ENCODE results near the gene RYR3.
"Not testable (repeated sequence)": the region's sequence is repeated elsewhere in the genome, so short reads cannot be mapped to it uniquely, and the experiment has no call there.

RYR3 gene

DNA sequence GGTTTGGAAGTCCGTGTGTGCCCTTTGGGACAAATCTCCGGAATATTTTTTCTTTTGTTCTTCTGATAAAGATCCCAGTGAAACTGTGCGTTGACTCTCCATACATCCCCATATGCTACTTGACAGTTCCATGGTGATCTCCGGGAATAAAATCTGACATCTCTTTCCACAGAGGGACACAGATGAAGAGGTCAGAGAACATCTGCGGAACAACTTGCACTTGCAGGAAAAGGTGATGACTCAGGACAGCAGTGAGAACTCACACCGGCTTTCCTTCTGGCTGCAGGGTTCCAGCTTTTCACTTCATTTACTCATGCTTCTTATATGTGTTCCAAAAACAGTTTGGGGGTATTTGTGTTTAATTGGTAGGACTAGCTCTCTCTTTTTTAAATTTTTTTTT lies 500.0 kb downstream of the RYR3 start (continued):
- TF ChIP-seq, protein P1, sequence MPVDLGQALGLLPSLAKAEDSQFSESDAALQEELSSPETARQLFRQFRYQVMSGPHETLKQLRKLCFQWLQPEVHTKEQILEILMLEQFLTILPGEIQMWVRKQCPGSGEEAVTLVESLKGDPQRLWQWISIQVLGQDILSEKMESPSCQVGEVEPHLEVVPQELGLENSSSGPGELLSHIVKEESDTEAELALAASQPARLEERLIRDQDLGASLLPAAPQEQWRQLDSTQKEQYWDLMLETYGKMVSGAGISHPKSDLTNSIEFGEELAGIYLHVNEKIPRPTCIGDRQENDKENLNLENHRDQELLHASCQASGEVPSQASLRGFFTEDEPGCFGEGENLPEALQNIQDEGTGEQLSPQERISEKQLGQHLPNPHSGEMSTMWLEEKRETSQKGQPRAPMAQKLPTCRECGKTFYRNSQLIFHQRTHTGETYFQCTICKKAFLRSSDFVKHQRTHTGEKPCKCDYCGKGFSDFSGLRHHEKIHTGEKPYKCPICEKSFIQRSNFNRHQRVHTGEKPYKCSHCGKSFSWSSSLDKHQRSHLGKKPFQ (tag by site-specific recombination; IDR thresholded peaks at IDR 0.05): no peak
- TF ChIP-seq ZNF239 (tag by site-specific recombination; IDR thresholded peaks at IDR 0.05): no peak
- no peak for TF ChIP-seq ZNF112 (tag by site-specific recombination; IDR thresholded peaks at IDR 0.05)
- no peak for TF ChIP-seq ZNF157 (tag by site-specific recombination; IDR thresholded peaks at IDR 0.05)
- TF ChIP-seq ZNF394 (tag by site-specific recombination; IDR thresholded peaks at IDR 0.05; ENCODE audit: borderline replicate concordance): no peak
- TF ChIP-seq ZNF596 (tag by site-specific recombination; IDR thresholded peaks at IDR 0.05): no peak
- TF ChIP-seq ZNF423 (tag by site-specific recombination; IDR thresholded peaks at IDR 0.05): no peak

DNA sequence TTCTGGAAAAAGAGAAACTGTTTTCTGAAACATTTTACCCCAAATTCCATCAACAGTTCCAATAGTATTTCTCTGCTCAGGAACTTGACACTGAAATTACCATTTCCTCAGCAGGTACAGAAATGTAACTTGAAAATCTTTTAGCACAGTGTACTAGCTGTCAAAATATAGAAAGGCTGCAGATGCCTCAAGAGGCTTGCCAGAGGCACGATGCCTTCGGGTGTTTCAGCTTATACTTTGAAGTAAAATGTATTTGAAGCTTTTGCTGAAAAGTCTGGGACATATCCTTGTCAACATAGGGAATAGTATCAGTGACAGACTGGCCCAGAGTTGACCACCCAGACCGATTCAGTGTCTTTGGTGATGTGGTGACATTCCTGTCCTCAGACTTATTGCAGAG lies 503.1 kb downstream of the RYR3 start:
- H3K36me3 ChIP-seq (ENCODE audit: control insufficient read depth in 2 of 2, insufficient read depth in 1 of 2, low read length in 2 of 2): no peaks in the 10 kb centered on the region
- TF ChIP-seq ZNF585B (tag by site-specific recombination; IDR thresholded peaks at IDR 0.05): no peak
- no peak for TF ChIP-seq ZBTB21 (tag by site-specific recombination; IDR thresholded peaks at IDR 0.05)
- H3K9me3 ChIP-seq (ENCODE audit: control insufficient read depth, insufficient read depth, low read depth, low read length): no peaks in the 10 kb centered on the region
- H3K27ac ChIP-seq (ENCODE audit: extremely low read depth, low read depth, low read length): no peak overlapping the region
- H3K4me1 ChIP-seq (ENCODE audit: control insufficient read depth, insufficient read depth, low read length): no peaks in the 10 kb centered on the region
- POLR2A ChIA-PET: no interaction called here
- H3K4me3 ChIP-seq (ENCODE audit: low read depth, low read length): no peak overlapping the region
- CTCF ChIA-PET: no interaction called here

DNA sequence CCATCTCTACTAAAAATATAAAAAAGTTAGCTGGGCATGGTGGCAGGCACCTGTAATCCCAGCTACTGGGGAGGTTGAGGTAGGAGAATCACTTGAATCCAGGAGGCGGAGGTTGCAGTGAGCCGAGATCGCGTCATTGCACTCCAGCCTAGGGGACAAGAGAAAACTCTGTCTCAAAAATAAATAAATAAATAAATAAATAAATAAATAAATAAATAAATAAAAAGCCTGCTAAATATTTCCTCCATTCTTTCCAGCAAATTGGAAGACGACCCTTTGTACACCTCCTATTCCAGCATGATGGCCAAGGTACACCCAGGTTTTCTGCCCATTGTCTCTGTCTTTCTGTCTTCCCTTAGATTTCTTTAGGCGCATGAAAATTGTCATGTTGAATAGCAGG lies 508.7 kb downstream of the RYR3 start:
- POLR2A ChIA-PET; CTCF ChIA-PET; H3K36me3 ChIP-seq (ENCODE audit: control insufficient read depth in 2 of 2, insufficient read depth in 1 of 2, low read length in 2 of 2); H3K4me1 ChIP-seq (ENCODE audit: control insufficient read depth, insufficient read depth, low read length); H3K4me3 ChIP-seq (ENCODE audit: low read depth, low read length); H3K9me3 ChIP-seq (ENCODE audit: control insufficient read depth, insufficient read depth, low read depth, low read length); H3K27ac ChIP-seq (ENCODE audit: extremely low read depth, low read depth, low read length): not testable (repeated sequence)
- TF ChIP-seq, protein P2, sequence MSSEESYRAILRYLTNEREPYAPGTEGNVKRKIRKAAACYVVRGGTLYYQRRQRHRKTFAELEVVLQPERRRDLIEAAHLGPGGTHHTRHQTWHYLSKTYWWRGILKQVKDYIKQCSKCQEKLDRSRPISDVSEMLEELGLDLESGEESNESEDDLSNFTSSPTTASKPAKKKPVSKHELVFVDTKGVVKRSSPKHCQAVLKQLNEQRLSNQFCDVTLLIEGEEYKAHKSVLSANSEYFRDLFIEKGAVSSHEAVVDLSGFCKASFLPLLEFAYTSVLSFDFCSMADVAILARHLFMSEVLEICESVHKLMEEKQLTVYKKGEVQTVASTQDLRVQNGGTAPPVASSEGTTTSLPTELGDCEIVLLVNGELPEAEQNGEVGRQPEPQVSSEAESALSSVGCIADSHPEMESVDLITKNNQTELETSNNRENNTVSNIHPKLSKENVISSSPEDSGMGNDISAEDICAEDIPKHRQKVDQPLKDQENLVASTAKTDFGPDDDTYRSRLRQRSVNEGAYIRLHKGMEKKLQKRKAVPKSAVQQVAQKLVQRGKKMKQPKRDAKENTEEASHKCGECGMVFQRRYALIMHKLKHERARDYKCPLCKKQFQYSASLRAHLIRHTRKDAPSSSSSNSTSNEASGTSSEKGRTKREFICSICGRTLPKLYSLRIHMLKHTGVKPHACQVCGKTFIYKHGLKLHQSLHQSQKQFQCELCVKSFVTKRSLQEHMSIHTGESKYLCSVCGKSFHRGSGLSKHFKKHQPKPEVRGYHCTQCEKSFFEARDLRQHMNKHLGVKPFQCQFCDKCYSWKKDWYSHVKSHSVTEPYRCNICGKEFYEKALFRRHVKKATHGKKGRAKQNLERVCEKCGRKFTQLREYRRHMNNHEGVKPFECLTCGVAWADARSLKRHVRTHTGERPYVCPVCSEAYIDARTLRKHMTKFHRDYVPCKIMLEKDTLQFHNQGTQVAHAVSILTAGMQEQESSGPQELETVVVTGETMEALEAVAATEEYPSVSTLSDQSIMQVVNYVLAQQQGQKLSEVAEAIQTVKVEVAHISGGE (tag by site-specific recombination; conservative IDR thresholded peaks at IDR 0.05; ENCODE audit: low read depth): peak; percentile 62; the same call in 1 of the 2 replicates
- TF ChIP-seq ZXDB (tag by site-specific recombination; IDR thresholded peaks at IDR 0.05) (0 out of 2 replicates have a peak, but pooled peaks have one; percentile 27), ZNF560 (tag by site-specific recombination; IDR thresholded peaks at IDR 0.05; ENCODE audit: borderline replicate concordance) (0 out of 2 replicates have a peak, but pooled peaks have one; percentile 23), ZNF654 (tag by site-specific recombination; IDR thresholded peaks at IDR 0.05; ENCODE audit: low read depth) (peak; percentile 9; the same call in 1 of the 2 replicates), ZNF394 (tag by site-specific recombination; IDR thresholded peaks at IDR 0.05; ENCODE audit: borderline replicate concordance) (peak; percentile 86; the same call in 1 of the 2 replicates), ZNF623 (tag by site-specific recombination; IDR thresholded peaks at IDR 0.05) (peak; percentile 57), ZNF426 (tag by site-specific recombination; IDR thresholded peaks at IDR 0.05) (peak; percentile 65), ZNF529 (tag by site-specific recombination; IDR thresholded peaks at IDR 0.05; ENCODE audit: insufficient replicate concordance) (peak; percentile 11), ZBTB8A (tag by site-specific recombination; IDR thresholded peaks at IDR 0.05) (peak; percentile 53; the same call in 1 of the 2 replicates), ZNF555 (tag by site-specific recombination; conservative IDR thresholded peaks at IDR 0.05) (peak; percentile 63)
- TF ChIP-seq, protein P3, sequence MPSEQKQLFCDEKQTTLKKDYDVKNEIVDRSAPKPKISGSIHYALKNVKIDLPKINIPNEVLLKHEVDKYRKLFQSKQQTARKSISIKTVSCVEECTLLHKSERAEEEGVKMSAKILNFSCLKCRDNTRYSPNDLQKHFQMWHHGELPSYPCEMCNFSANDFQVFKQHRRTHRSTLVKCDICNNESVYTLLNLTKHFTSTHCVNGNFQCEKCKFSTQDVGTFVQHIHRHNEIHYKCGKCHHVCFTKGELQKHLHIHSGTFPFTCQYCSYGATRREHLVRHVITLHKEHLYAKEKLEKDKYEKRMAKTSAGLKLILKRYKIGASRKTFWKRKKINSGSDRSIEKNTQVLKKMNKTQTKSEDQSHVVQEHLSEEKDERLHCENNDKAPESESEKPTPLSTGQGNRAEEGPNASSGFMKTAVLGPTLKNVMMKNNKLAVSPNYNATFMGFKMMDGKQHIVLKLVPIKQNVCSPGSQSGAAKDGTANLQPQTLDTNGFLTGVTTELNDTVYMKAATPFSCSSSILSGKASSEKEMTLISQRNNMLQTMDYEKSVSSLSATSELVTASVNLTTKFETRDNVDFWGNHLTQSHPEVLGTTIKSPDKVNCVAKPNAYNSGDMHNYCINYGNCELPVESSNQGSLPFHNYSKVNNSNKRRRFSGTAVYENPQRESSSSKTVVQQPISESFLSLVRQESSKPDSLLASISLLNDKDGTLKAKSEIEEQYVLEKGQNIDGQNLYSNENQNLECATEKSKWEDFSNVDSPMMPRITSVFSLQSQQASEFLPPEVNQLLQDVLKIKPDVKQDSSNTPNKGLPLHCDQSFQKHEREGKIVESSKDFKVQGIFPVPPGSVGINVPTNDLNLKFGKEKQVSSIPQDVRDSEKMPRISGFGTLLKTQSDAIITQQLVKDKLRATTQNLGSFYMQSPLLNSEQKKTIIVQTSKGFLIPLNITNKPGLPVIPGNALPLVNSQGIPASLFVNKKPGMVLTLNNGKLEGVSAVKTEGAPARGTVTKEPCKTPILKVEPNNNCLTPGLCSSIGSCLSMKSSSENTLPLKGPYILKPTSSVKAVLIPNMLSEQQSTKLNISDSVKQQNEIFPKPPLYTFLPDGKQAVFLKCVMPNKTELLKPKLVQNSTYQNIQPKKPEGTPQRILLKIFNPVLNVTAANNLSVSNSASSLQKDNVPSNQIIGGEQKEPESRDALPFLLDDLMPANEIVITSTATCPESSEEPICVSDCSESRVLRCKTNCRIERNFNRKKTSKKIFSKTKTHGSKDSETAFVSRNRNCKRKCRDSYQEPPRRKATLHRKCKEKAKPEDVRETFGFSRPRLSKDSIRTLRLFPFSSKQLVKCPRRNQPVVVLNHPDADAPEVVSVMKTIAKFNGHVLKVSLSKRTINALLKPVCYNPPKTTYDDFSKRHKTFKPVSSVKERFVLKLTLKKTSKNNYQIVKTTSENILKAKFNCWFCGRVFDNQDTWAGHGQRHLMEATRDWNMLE (tag by site-specific recombination; conservative IDR thresholded peaks at IDR 0.05; ENCODE audit: low read depth): peak; percentile 74

Measured in HEK293 (cell line).